Measurements from ENCODE around the gene KPNA3.
A peak's percentile ranks its signal among the peaks of the same experiment; 100 is the strongest.

GRCh38 chr13:49821216-49822009 is 28.9 kb upstream of the KPNA3 start:
- TF ChIP-seq CTCF (conservative IDR thresholded peaks at IDR 0.05; ENCODE audit: low read depth, low read length): peak; percentile 44; the same call in 1 of the 2 replicates
- TF ChIP-seq EZH2 (IDR thresholded peaks at IDR 0.05; ENCODE audit: borderline replicate concordance, low read depth, low read length, poor library complexity, severe bottlenecking): no peak
